WERI-Rb-1 (cell line): ENCODE measurements around the gene SLC11A2.
A peak's percentile ranks its signal among the peaks of the same experiment; 100 is the strongest.

ENCODE experiments used
- DNase-seq: peaks from one replicate; pipeline ENCODE4 v3.0.0-alpha.2; 2020
- H3K27ac ChIP-seq: fragments of 250-450 bp; sonication (Bioruptor Pico); 2 replicates; pipeline ENCODE4 v1.5.1; 2020; ENCODE audit warnings: mild to moderate bottlenecking, moderate library complexity
- H3K27me3 ChIP-seq: fragments of 250-450 bp; sonication (Bioruptor Pico); 2 replicates; pipeline ENCODE4 v1.5.1; 2021; ENCODE audit warnings: mild to moderate bottlenecking, low read depth, moderate library complexity; ENCODE audit not compliant: insufficient read depth, severe bottlenecking
- H3K36me3 ChIP-seq: fragments of 250-450 bp; sonication (Bioruptor Pico); 2 replicates; pipeline ENCODE4 v1.5.1; 2020; ENCODE audit warnings: mild to moderate bottlenecking, moderate library complexity
- H3K4me3 ChIP-seq: 2 replicates; pipeline ENCODE4 v1.5.1; 2011; ENCODE audit warnings: low read depth, mild to moderate bottlenecking, control low read depth, low read length
- H3K9me3 ChIP-seq: fragments of 250-450 bp; sonication (Bioruptor Pico); 2 replicates; pipeline ENCODE4 v1.5.1; 2021; ENCODE audit warnings: mild to moderate bottlenecking, moderate library complexity; ENCODE audit not compliant: severe bottlenecking
- CTCF ChIP-seq: IDR thresholded peaks from 2 replicates; pipeline ENCODE4 v1.5.1; 2011; ENCODE audit warnings: low read depth, mild to moderate bottlenecking, control low read depth, inconsistent platforms, low read length

SLC11A2 gene

DNA sequence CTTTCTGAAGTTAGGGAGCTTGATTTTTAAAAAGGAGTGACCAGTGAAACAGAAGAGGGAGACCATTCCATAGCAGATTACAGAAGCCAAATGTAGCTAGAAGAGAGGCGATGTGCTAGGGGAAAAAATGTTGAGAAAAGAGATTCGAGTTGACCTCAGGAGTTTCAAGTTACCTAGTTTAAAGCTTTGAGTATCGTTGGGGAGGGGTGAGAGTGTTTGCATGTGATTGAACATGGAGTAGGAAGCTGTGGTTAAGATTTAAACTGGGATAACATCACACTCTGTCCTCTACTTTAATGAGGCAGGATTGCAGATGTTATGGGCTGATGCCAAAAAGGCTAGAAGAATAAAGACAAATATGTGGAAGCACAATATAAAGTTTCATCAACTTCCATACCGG, 25.6 kb upstream of the SLC11A2 start:
- Histone ChIP-seq H3K36me3 (peaks cover 49% of the 10 kb centered on the region), H3K27ac (no peak overlapping the region), H3K4me3 (no peak overlapping the region), H3K27me3 (no peaks in the 10 kb centered on the region), H3K9me3 (no peaks in the 10 kb centered on the region)
- no peak for TF ChIP-seq CTCF
- DNase-seq, result no peak

GRCh38 chr12:51049525-51049924, 23.3 kb upstream of the SLC11A2 start:
- DNase-seq, result no peak
- no peak overlapping the region for H3K4me3 ChIP-seq
- peaks cover 35% of the 10 kb centered on the region for H3K36me3 ChIP-seq
- no peak for TF ChIP-seq CTCF
- no peak overlapping the region for H3K27ac ChIP-seq
- H3K27me3 ChIP-seq, result no peaks in the 10 kb centered on the region
- H3K9me3 ChIP-seq, result no peaks in the 10 kb centered on the region

GRCh38 chr12:51048661-51049251, 22.6 kb upstream of the SLC11A2 start:
- H3K27me3 ChIP-seq, result no peaks in the 10 kb centered on the region
- H3K9me3 ChIP-seq, result no peaks in the 10 kb centered on the region
- peak overlapping the region; percentile 88 for H3K27ac ChIP-seq
- DNase-seq, result no peak
- no peak for TF ChIP-seq CTCF
- H3K4me3 ChIP-seq, result peak overlapping the region; percentile 82
- peaks cover 28% of the 10 kb centered on the region for H3K36me3 ChIP-seq

- peaks cover 21% of the 10 kb centered on the region for H3K36me3 ChIP-seq
- H3K27me3 ChIP-seq, result no peaks in the 10 kb centered on the region
- H3K27ac ChIP-seq, result peak within 1 kb of the TSS; percentile 88
These were observed 21.7 kb upstream of the SLC11A2 start, which contains the start of gene LETMD1 for GRCh38 chr12:51047655-51048540. Gene LETMD1, plus strand, starts transcription at chr12:51048327. Its CDS starts 30 bp downstream, at chr12:51048357.

DNA sequence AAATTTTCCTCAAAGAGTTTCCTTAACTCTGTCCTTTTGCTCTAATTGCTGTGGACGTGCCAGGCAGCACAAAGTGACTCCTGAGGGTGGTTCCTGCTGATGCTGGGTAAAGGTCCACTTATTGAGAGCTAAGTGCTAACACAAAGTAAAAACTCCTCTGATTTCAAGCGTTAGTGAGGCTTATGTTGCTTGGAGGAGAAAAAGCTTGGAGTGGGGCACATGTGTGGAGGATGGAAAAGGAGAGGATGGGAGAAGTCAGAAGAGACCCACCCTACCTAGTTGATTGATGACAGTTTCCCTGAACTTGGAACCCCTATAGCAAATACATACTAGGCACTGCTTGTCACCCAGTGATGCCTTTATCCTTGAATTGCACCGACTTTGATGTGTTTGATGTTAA, 10.1 kb upstream of the SLC11A2 start:
- no peak for TF ChIP-seq CTCF
- Histone ChIP-seq H3K27ac (no peak overlapping the region), H3K27me3 (no peaks in the 10 kb centered on the region), H3K9me3 (no peaks in the 10 kb centered on the region), H3K36me3 (no peaks in the 10 kb centered on the region), H3K4me3 (no peak overlapping the region)
- no peak for DNase-seq

More at GRCh38 chr12:51047655-51048540, 21.7 kb upstream of the SLC11A2 start, which contains the start of gene LETMD1:
- Histone ChIP-seq H3K4me3 (peak within 1 kb of the TSS; percentile 82), H3K9me3 (no peaks in the 10 kb centered on the region)
- peak; percentile 95 for DNase-seq
- peak; percentile 89 for TF ChIP-seq CTCF
